Renal cortical epithelial cell (primary cell): ENCODE data around the gene LAIR1. TPM values are rescaled to one million over a fixed set of nuclear protein-coding genes. Genes with fewer than 3 reads are reported as not detected.
A peak's percentile ranks its signal among the peaks of the same experiment; 100 is the strongest.
"Not testable (repeated sequence)": the region's sequence is repeated elsewhere in the genome, so short reads cannot be mapped to it uniquely, and the experiment has no call there.

Experiments used
- DNase-seq: peaks from one replicate; pipeline ENCODE4 v3.0.0-alpha.2; 2011; ENCODE audit warnings: low read depth
- total RNA-seq: library from RNA; depleted of rRNA; stranded (reverse); fragments of >200 nt; gene quantifications from 2 replicates; pipeline ENCODE4 v1.2.3, GENCODE V29; 2014

LAIR1 gene
- total RNA-seq = not detected in 2 replicates

GRCh38 chr19:54364775-54365257, at the start of gene LAIR1:
Gene LAIR1, minus strand, starts transcription at chr19:54364931. Its CDS starts 127 bp downstream, at chr19:54364804.
- no peak for DNase-seq

GRCh38 chr19:54414156-54414555, 49.4 kb upstream of the LAIR1 start:
- no peak for DNase-seq

- no peak for DNase-seq
Measured at GRCh38 chr19:54412877-54413276, 48.1 kb upstream of the LAIR1 start.

DNA sequence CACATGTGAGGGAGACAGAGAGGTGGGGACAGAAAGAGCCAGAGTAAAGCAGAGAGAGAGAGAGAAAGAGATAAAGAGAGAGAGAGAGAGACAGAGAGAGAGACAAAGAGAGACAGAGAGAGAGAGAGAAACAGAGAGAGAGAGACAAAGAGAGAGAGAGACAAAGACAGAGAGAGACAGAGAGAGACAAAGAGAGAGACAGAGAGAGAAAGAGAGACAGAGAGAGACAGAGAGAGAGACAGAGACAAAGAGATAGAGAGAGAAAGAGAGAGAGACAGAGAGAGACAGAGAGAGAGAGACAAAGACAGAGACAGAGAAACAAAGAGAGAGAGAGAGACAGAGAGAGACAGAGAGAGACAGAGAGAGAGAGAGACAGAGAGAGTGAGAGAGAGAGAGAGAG, 46.3 kb upstream of the LAIR1 start:
- DNase-seq = no peak

- DNase-seq = no peak
Measured at GRCh38 chr19:54408456-54409026, 43.8 kb upstream of the LAIR1 start.

GRCh38 chr19:54407780-54408179, 43.0 kb upstream of the LAIR1 start:
- DNase-seq = no peak

GRCh38 chr19:54405628-54406027, 40.9 kb upstream of the LAIR1 start:
- no peak for DNase-seq

DNA sequence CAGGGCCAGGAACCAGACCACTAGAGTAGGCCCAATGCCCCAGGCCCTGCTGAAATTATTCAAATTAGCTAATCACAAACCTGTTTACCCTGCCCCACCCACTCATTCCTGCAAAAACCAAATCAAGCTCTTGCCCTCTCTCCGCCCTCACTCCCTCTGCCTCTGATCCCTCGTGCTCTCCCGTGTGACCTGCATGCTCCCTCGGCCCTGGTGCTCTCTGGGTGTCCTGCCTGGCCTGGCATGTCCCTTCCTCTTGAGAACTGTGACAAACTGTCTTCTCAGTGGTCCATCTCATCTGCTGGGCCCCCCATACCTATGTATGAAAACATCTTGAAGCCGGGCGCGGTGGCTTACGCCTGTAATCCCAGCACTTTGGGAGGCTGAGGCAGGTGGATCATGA, 38.3 kb upstream of the LAIR1 start:
- DNase-seq = no peak

GRCh38 chr19:54400913-54401312, 36.2 kb upstream of the LAIR1 start:
- no peak for DNase-seq

GRCh38 chr19:54399189-54399588, 34.5 kb upstream of the LAIR1 start:
- no peak for DNase-seq

- no peak for DNase-seq
Measured at GRCh38 chr19:54395685-54396084, 31.0 kb upstream of the LAIR1 start.

DNA sequence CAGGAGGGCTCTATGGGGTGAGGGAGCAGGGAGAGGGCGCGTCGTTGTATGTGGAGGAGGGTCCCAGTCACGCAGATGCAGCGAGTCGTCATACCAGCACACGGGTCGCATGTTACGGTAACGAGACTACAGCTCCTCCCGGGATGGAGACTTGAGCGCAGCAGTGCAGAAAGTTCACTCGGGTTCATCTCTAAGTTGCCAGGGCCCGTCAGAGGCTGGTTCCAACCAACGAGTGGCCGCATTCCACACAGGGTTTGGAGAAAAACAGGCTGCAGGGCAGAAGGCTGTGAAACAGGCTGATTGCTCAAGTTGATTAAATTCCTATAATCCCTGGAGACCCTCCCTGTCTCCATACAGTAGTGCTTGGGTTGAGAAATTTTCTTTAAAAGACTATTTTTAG, 28.6 kb upstream of the LAIR1 start:
- DNase-seq = no peak

DNA sequence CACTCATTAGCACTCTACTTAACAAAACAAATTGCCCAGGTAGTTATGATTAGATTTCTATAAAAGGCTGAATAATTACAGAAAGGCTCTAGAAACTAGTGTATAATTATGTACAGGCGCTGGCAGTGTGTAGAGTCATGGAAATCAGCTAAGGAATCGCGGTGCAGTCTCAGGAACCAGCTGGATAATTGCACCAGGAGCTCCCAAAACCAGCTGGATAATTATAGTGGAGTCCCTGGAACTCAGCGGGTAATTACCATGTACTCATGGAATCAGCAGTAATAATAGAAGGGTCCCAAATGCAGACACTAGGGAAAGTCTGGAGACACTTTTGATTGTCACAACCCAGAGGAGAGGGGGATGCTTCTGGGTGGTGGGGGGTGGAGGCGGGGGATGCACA, 27.4 kb upstream of the LAIR1 start:
- DNase-seq = no peak

DNA sequence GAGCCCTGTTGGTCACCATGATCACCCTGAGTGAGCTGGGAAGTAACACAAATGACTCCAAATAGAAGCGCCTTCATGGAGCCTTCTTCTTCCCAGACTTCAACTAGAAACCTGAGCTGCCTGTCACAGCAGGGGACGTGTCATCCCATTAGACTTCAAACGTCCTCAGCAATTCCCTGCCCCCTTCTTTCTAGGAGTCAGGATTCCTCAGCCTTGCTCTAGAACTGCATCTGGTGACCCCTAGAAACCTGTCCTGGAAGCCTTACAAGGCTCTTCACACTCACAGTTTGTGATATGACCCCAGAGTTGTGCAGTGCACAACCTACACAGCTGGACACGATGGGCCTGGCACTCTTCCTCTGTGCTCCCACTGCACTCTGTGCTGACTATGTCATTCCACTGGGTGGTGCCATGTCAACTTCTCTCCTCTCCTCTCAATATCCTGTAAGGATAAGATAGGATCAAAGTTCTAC, 26.9 kb upstream of the LAIR1 start:
- no peak for DNase-seq

DNA sequence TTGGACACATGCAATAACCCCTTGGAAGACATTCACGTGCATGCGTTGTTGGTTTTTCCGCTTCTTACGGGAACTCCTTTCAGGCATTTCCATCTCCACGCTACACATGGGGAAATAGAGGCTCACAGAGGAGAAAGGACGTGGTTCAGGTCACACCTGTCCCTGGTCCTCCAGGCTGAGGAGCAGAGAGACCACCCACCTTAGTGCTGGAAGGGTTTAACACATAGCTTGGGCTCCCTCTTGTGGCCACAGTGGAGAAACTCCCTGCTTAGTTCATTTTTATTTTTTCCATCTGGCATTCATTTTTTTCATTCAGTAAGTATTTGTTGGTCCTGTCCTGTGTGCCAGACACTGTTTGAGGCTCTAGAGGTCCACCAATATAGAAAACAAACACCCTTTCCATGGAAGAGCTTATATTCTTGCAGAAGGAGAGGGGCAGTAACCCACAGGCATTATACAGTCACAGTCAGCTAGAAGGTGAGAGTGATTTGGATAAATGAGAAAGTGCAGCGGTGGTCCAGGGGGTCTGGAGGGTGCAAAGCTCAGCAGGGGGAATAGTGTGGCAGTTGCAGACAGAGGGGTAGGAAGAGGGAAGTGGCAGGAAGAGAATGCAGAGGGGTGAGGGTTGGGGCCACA, 26.3 kb upstream of the LAIR1 start:
- peak; percentile 58 for DNase-seq

- DNase-seq = no peak
Measured at GRCh38 chr19:54389553-54389952, 24.8 kb upstream of the LAIR1 start.

DNA sequence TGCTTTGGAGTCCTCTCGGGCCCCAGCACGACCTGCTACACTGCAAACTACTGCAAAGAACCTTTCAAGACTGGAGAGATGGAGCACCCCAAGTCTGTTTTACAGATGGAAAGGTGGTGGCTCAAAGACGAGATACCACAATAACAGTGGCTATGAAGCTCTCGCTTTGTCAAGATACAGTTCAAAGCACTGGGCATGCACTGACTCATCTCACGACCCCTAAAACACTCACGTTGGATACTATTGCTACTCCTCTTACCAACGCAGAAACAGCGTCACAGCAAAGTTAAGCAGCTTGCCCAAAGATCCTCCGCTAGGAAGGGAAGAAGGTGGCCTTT, 24.0 kb upstream of the LAIR1 start:
- DNase-seq = no peak

DNA sequence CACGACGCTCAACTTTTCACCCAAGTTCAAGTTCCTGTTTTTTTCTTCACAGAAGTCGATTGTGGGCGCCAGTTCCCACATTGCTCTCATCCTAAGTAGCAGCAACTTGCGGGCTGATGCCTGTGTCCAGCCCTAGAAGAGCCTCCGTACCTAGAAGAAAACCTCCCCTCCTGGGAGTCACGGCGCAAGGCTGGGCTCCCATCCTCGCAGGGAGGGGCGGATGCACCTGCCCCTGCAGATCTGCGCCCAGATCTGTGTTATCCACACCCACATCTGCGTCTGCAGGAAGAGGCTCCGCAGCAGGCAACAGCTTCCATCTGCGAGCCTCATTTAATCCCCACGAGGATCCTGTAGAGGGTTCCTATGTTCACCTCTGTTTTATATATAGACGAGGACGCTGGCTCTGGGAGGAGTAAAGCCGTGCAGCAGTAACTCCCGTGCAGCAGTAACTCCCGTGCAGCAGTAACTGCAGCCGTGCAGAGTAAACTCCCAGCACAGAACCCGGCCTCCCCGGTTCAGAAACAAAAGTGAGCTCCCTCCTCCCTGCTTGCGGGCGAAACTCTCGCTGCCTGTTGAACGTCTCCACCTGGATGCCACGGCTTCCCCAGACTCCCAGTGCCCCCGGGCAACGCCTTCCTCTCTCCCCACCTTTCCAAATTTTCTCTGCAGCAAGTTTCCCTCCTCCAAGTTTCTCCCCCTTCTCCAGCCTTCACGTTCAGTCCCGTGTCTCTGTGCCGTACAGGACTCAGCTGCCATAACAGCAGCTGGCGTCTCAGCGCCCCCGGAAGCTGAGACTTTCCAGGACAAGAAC, 23.5 kb upstream of the LAIR1 start:
- no peak for DNase-seq

DNA sequence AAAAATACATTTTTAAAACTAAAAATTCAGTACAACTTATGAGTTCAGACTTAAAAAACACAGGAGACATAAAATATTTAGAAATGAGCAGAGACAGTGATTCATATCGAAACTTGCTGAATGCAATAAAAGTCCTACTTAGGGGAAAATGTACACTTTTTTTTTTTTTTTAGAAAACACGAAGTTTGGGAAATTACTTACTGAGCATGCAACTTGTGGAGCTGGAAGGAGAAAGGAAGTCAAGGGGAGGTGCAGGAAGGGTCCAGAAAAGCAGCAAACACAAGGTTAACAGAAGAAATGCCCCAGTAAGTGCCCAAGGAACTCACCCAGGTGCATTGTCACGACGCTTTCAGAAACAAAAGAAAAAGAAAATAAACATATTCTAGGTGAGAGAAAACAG, 18.6 kb upstream of the LAIR1 start:
- DNase-seq = no peak

GRCh38 chr19:54382041-54382440, 17.3 kb upstream of the LAIR1 start:
- DNase-seq = not testable (repeated sequence)

- no peak for DNase-seq
Measured at GRCh38 chr19:54380897-54381296, 16.2 kb upstream of the LAIR1 start.

- DNase-seq = no peak
Measured at GRCh38 chr19:54379187-54379678, 14.5 kb upstream of the LAIR1 start.
